ENCODE results near the gene PNKP.

DNA sequence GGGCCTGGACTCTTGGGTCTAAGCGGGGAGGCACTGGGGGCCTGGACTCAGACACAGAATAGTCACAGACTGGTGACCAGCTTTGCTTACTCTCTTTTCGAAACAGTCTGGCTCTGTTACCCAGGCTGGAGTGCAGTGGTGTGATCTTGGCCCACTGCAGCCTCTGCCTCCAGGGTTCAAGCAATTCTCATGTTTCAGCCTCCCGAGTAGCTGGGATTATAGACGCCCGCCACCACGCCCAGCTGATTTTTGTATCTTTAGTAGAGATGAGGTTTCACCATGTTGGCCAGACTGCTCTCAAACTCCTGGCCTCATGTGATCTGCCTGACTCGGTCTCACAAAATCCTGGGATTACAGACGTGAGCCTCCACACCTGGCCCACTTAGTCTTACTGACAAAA is 38.2 kb downstream of the PNKP start:
- TF ChIP-seq, protein P1, sequence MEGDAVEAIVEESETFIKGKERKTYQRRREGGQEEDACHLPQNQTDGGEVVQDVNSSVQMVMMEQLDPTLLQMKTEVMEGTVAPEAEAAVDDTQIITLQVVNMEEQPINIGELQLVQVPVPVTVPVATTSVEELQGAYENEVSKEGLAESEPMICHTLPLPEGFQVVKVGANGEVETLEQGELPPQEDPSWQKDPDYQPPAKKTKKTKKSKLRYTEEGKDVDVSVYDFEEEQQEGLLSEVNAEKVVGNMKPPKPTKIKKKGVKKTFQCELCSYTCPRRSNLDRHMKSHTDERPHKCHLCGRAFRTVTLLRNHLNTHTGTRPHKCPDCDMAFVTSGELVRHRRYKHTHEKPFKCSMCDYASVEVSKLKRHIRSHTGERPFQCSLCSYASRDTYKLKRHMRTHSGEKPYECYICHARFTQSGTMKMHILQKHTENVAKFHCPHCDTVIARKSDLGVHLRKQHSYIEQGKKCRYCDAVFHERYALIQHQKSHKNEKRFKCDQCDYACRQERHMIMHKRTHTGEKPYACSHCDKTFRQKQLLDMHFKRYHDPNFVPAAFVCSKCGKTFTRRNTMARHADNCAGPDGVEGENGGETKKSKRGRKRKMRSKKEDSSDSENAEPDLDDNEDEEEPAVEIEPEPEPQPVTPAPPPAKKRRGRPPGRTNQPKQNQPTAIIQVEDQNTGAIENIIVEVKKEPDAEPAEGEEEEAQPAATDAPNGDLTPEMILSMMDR (conservative IDR thresholded peaks at IDR 0.05; ENCODE audit: low read depth, low read length), result no peak
- TF ChIP-seq EZH2 (IDR thresholded peaks at IDR 0.05; ENCODE audit: borderline replicate concordance, low read depth, low read length, poor library complexity, severe bottlenecking), result no peak
